LNCaP clone FGC (cell line): ENCODE results near the gene TIMM44.

Experiments
- DNase-seq: peaks from one replicate; pipeline ENCODE4 v3.0.0-alpha.2; 2011; ENCODE audit warnings: low read depth
- H3K4me3 ChIP-seq: 2 replicates; pipeline ENCODE4 v1.5.1; 2011; ENCODE audit warnings: mild to moderate bottlenecking, low read depth, low read length, control low read depth
- TF ChIP-seq, protein P1 (sequence below): IDR thresholded peaks from 2 replicates; pipeline ENCODE4 v1.5.1; 2012; ENCODE audit warnings: mild to moderate bottlenecking; ENCODE audit not compliant: control insufficient read depth, insufficient read depth; ENCODE audit errors: extremely low read depth

The TIMM44 gene

DNA sequence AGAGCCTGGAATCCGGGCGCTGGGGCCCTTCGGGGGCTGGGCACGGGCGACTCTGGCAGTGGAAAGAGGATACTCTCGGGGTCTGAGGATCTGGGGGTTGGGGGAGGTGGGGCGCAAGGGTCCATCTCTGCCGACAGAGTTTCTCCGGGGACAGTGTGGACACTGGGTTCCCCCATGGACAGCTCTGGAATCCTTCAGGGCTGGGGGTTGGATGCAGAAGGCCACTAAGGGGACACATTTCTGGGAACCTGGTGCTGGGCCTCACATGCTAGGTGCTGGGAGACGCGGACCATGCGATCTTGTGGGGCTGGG is 26.6 kb downstream of the TIMM44 start:
- no peak for DNase-seq
- H3K4me3 ChIP-seq = peak overlapping the region; percentile 49

DNA sequence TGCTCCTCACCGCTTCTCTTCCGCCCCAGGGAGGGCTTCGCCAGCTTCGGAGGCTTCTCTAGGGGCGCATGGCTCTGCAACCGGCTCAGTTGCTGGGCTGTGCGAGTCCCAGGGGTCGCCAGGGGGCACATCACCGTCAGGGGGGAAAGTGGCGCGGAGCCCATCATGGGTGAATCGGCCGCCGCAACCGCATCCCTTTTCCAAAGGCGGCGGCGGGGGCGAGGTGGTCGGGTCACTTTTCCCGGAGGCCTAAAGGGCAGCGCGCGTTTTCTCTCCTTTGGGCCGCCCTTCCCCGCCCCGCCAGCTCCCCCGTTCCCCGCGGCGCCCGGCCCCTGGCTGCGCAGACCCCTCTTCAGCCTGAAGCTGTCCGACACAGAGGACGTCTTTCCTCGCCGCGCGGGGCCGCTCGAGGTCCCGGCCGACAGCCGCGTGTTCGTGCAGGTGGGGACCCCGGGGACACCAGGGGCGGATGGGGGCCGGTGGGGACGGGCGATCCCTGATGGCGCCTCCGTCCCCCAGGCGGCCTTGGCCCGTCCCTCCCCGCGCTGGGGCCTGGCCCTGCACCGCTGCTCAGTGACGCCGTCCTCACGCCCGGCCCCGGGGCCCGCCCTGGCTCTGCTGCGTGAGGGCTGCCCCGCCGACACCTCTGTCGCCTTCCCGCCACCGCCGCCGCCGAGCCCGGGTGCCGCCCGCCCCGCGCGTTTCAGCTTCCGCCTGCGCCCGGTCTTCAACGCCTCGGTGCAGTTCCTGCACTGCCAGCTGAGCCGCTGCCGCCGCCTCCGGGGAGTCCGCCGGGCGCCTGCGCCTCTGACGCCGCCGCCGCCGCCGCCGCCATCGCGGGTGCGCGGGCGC is 27.1 kb downstream of the TIMM44 start:
- TF ChIP-seq, protein P1, sequence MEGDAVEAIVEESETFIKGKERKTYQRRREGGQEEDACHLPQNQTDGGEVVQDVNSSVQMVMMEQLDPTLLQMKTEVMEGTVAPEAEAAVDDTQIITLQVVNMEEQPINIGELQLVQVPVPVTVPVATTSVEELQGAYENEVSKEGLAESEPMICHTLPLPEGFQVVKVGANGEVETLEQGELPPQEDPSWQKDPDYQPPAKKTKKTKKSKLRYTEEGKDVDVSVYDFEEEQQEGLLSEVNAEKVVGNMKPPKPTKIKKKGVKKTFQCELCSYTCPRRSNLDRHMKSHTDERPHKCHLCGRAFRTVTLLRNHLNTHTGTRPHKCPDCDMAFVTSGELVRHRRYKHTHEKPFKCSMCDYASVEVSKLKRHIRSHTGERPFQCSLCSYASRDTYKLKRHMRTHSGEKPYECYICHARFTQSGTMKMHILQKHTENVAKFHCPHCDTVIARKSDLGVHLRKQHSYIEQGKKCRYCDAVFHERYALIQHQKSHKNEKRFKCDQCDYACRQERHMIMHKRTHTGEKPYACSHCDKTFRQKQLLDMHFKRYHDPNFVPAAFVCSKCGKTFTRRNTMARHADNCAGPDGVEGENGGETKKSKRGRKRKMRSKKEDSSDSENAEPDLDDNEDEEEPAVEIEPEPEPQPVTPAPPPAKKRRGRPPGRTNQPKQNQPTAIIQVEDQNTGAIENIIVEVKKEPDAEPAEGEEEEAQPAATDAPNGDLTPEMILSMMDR = 0 out of 2 replicates have a peak, but pooled peaks have one; percentile 13
- peak overlapping the region; percentile 49 for H3K4me3 ChIP-seq
- no peak for DNase-seq

More for the DNA sequence above, 26.6 kb downstream of the TIMM44 start:
- TF ChIP-seq, protein P1 = no peak

DNA sequence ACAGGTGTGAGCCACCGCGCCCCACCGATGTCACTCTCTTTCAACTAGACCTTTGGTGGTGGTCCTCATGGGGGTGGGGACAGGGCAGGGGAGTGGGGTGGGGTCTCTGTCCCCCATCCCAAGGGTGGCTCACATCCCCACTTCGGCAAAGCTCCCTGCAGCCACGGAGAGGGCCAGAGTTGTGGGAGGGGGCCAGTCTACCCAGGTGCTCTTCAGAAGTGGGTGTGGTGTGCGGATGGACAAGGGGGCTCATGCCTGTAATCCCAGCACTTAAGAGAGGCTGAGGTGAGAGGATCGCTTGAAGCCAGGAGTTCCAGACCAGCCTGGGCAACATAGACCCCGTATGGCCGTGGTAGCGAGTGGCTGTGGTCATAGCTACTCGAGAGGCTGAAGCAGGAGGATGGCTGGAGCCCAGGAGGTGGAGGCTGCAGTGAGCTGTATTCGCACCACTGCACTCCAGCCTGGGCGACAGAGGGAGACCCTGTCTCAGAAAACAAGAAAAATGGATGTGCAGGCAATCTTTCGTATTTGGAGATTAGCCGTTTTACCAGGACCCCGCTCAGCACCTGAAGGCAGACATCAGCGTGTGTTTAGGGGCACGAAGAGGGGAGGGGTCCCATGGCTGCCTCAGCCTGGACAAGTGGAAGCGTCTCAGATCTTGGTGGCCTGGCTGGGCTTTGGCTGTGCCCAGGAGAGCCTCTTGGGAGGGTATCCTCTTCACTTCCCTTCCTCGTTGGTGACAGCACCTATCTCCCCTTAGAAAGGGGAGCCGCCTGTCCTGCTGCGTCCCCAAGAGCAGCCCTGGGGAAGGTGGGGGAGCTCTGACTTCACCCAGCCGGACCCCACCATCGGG is 28.0 kb downstream of the TIMM44 start:
- TF ChIP-seq, protein P1 = no peak
- peak overlapping the region; percentile 49 for H3K4me3 ChIP-seq
- no peak for DNase-seq

DNA sequence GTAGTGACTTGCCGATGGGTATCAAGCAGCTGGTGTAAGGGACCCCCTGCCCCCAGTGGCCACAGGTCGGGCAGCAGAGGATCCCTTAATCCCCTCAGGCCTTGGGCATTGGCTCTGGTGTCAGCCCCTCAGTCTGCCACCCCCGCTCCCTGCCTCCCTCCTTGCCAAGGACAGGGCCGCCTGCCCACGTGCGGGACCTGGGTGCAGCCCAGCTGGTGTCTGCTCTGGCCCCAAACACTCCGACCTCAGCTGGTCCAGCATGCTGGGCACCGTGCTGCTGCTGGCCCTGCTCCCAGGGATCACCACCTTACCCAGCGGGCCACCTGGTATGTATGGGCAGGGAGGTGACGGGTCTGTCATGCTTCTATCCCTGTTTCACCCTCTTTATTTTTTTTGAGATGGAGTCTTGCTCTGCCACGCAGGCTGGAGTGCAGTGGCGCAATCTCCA is 28.8 kb downstream of the TIMM44 start, which contains the start of gene TGFBR3L:
TSS of gene TGFBR3L (plus strand) at position 233 of the 448 bp plus-strand sequence.
- peak within 1 kb of the TSS; percentile 49 for H3K4me3 ChIP-seq
- TF ChIP-seq, protein P1 = no peak
- no peak for DNase-seq

DNA sequence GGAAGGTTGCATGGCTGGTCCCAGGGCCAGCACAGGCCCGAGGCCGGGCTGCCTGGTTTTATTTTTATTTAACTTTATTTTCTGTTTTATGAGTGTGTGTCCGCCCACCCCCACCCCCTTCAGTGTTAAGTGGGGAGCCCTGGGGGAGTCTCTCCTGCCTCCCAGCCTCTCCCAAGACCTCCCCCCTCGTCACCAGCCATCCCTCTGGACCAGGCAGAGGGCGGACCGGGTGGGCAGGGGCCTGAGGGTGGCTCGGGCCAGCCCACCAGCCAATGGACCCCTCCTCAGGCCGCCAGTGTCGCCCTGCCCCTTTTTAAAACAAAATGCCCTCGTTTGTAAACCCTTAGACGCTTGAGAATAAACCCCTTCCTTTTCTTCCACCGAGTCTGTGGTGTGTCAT is 29.4 kb downstream of the TIMM44 start:
- no peak overlapping the region for H3K4me3 ChIP-seq
- no peak for DNase-seq

DNA sequence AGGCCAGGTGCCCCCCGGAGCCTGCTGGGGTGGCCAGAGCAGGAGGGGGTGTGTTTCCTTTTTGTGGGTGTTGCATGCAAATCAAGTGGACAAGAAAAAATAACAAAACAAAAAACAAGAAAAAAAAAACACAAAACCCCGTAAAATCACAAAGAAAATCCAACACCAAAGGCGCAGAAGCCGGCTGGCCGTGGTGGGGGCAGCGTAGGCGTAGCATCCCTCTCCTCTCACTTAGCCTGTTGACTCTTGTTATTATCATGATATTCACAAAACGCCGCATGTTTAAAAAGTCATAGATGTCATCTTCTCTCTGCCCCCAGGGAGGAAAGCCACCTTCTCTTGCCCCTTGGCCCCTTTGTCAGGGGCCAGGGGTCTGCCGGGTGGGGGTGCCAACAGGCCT is 29.8 kb downstream of the TIMM44 start:
- TF ChIP-seq, protein P1 = no peak
- no peak overlapping the region for H3K4me3 ChIP-seq
- DNase-seq = no peak

More for the DNA sequence above, 29.4 kb downstream of the TIMM44 start:
- TF ChIP-seq, protein P1 = no peak
